Measurements from ENCODE around the gene ZYG11A. TPM values are rescaled to one million over a fixed set of nuclear protein-coding genes. Genes with fewer than 3 reads are reported as not detected.

ZYG11A gene
- total and polyA plus RNA-seq, 9 donors: 0.02 to 0.13 (median 0.08) TPM; not detected in 4

- no peak for TF ChIP-seq EP300 (IDR thresholded peaks at IDR 0.05)
- no peak for TF ChIP-seq POLR2A (IDR thresholded peaks at IDR 0.05)
- TF ChIP-seq CTCF (IDR thresholded peaks at IDR 0.05): no peak
- intact Hi-C loops (cut with DNase I): no loop called here
- H3K9me3 ChIP-seq: no peaks in the 10 kb centered on the region
- WGBS, 3 donors: 86 to 90% (median 86%) methylated on average over 3 of the region's 3 CpGs
- no peaks in the 10 kb centered on the region for H3K4me1 ChIP-seq (ENCODE audit: insufficient read depth)
- no peaks in the 10 kb centered on the region for H3K27me3 ChIP-seq
- no peak overlapping the region for H3K4me3 ChIP-seq
- DNase-seq: no peak
- H3K36me3 ChIP-seq: no peaks in the 10 kb centered on the region
- no peak overlapping the region for H3K27ac ChIP-seq
Observed at GRCh38 chr1:52937433-52938182, 95.0 kb downstream of the ZYG11A start.

GRCh38 chr1:52938183-52938451, 95.6 kb downstream of the ZYG11A start:
- intact Hi-C loops (cut with DNase I): no loop called here
- H3K9me3 ChIP-seq: no peaks in the 10 kb centered on the region
- no peaks in the 10 kb centered on the region for H3K27me3 ChIP-seq
- H3K4me3 ChIP-seq: no peak overlapping the region
- WGBS, 3 donors: 98 to 100% (median 100%) methylated on average over 1 of the region's 1 CpG
- no peak overlapping the region for H3K27ac ChIP-seq
- no peak for DNase-seq
- TF ChIP-seq POLR2A (IDR thresholded peaks at IDR 0.05): no peak
- H3K36me3 ChIP-seq: no peaks in the 10 kb centered on the region
- no peaks in the 10 kb centered on the region for H3K4me1 ChIP-seq (ENCODE audit: insufficient read depth)

GRCh38 chr1:52943876-52944416, 101.4 kb downstream of the ZYG11A start:
- no peak for TF ChIP-seq CTCF (IDR thresholded peaks at IDR 0.05)
- TF ChIP-seq EP300 (IDR thresholded peaks at IDR 0.05): no peak
- no peak for TF ChIP-seq POLR2A (IDR thresholded peaks at IDR 0.05)
- no peaks in the 10 kb centered on the region for H3K36me3 ChIP-seq
- intact Hi-C loops (cut with DNase I): no loop called here
- H3K4me1 ChIP-seq (ENCODE audit: insufficient read depth): no peaks in the 10 kb centered on the region
- no peak overlapping the region for H3K27ac ChIP-seq
- no peak for DNase-seq
- 61 to 80% (median 68%) methylated on average over 3 of the region's 3 CpGs for WGBS, 3 donors
- H3K27me3 ChIP-seq: no peaks in the 10 kb centered on the region
- no peak overlapping the region for H3K4me3 ChIP-seq
- H3K9me3 ChIP-seq: no peaks in the 10 kb centered on the region

GRCh38 chr1:52944566-52944965, 102.0 kb downstream of the ZYG11A start:
- Histone ChIP-seq H3K4me3 (no peak overlapping the region), H3K27me3 (no peaks in the 10 kb centered on the region), H3K4me1 (ENCODE audit: insufficient read depth) (no peaks in the 10 kb centered on the region), H3K27ac (no peak overlapping the region), H3K9me3 (no peaks in the 10 kb centered on the region), H3K36me3 (no peaks in the 10 kb centered on the region)
- DNase-seq: no peak
- WGBS, 3 donors: 86 to 88% (median 86%) methylated on average over 10 of the region's 10 CpGs
- TF ChIP-seq CTCF (IDR thresholded peaks at IDR 0.05): no peak
- TF ChIP-seq EP300 (IDR thresholded peaks at IDR 0.05): no peak
- no peak for TF ChIP-seq POLR2A (IDR thresholded peaks at IDR 0.05)
- intact Hi-C loops (cut with DNase I): no loop called here

MicroRNAs encoded within 50 kb of the gene (microRNA counts, 767-probe panel; counts per million panel counts)
- microRNA hsa-miR-1273f (530 counts per million, percentile 78 among the panel's probes with 10 or more counts), microRNA hsa-miR-1273g-5p (530 counts per million, percentile 78 among the panel's probes with 10 or more counts)

Small RNA genes lying within 50 kb of the gene (microRNA-seq; reads per million reads assigned to microRNA genes)
- 0 reads per million in 3 donors for gene MIR1273F
- 0 reads per million in 3 donors for gene MIR1273G
- gene MIR5095: 0 reads per million in 3 donors

Small RNA genes lying within 50 kb of the gene (small RNA-seq; reads per million reads assigned to genes)
- not detected for gene AC099677.1
- not detected for gene AC099677.2
- gene MIR1273F: not detected
- gene MIR1273G: not detected
- not detected for gene MIR5095
- gene RNU6-969P: not detected

Other genes starting within 250 kb of the ZYG11A start
- gene GPX7, start 240.4 kb upstream of the ZYG11A start, total RNA-seq: 10 to 100 TPM; 10.3 to 22.1 (median 13.1) TPM
- 10 to 100 TPM; 23.1 to 23.7 TPM for gene GPX7, start 240.4 kb upstream of the ZYG11A start, polyA plus RNA-seq
- gene SHISAL2A, start 209.6 kb upstream of the ZYG11A start, total RNA-seq: under 1 TPM in 4 of 7 donors, not detected in 3; 0.12 to 0.69 (median 0.34) TPM
- not detected for gene SHISAL2A, start 209.6 kb upstream of the ZYG11A start, polyA plus RNA-seq
- 10 to 100 TPM in 5 of 7 donors, 1 to 10 TPM in 2; 3.5 to 27.2 (median 18.6) TPM for gene COA7, start 144.4 kb upstream of the ZYG11A start, total RNA-seq
- gene COA7, start 144.4 kb upstream of the ZYG11A start, polyA plus RNA-seq: 10 to 100 TPM in 1 of 2 donors, 1 to 10 TPM in 1; 4.3 to 12.3 TPM
- 10 to 100 TPM; 27.2 to 37.1 (median 32.8) TPM for gene ZYG11B, start 116.3 kb upstream of the ZYG11A start, total RNA-seq
- gene ZYG11B, start 116.3 kb upstream of the ZYG11A start, polyA plus RNA-seq: 10 to 100 TPM in 1 of 2 donors, 1 to 10 TPM in 1; 9.8 to 17.8 TPM
- 100 to 1,000 TPM; 145 to 310 (median 184) TPM for gene ECHDC2, start 79.0 kb downstream of the ZYG11A start, total RNA-seq
- gene ECHDC2, start 79.0 kb downstream of the ZYG11A start, polyA plus RNA-seq: 100 to 1,000 TPM; 220 to 224 TPM
- 100 to 1,000 TPM in 5 of 7 donors, 10 to 100 TPM in 2; 58.4 to 150 (median 105) TPM for gene SCP2, start 84.5 kb downstream of the ZYG11A start, total RNA-seq
- 100 to 1,000 TPM in 1 of 2 donors, 10 to 100 TPM in 1; 93.7 to 161 TPM for gene SCP2, start 84.5 kb downstream of the ZYG11A start, polyA plus RNA-seq
- 100 to 1,000 TPM; 106 to 254 (median 154) TPM for gene PODN, start 219.5 kb downstream of the ZYG11A start, total RNA-seq
- gene PODN, start 219.5 kb downstream of the ZYG11A start, polyA plus RNA-seq: 100 to 1,000 TPM in 1 of 2 donors, 10 to 100 TPM in 1; 72.8 to 203 TPM